Measurements from ENCODE around the gene CYFIP2. TPM values are rescaled to one million over a fixed set of nuclear protein-coding genes. Genes with fewer than 3 reads are reported as not detected.
A peak's percentile ranks its signal among the peaks of the same experiment; 100 is the strongest.

Gene CYFIP2
- total and polyA plus RNA-seq, 7 donors = 0.61 to 8.3 (median 4.9) TPM

- Histone ChIP-seq H3K27ac (peak overlapping the region; percentile 44), H3K4me1 (peaks cover 31% of the 10 kb centered on the region), H3K36me3 (ENCODE audit: insufficient read depth in 1 of 2, low read depth in 1 of 2) (no peaks in the 10 kb centered on the region), H3K4me3 (no peak overlapping the region), H3K9me3 (no peaks in the 10 kb centered on the region), H3K27me3 (ENCODE audit: insufficient read depth in 3 of 3, low read length in 2 of 3) (no peaks in the 10 kb centered on the region)
- ATAC-seq (peak; percentile 70 to 79 (median 78)), DNase-seq (no peak)
- no peak for TF ChIP-seq CTCF (IDR thresholded peaks at IDR 0.05)
- WGBS, 3 donors = 26 to 37% (median 29%) methylated on average over 4 of the region's 4 CpGs
- intact Hi-C loops (cut with DNase I) = no loop called here
These were observed 119.2 kb downstream of the CYFIP2 start for GRCh38 chr5:157384971-157385709.

GRCh38 chr5:157387041-157387563 is 121.2 kb downstream of the CYFIP2 start:
- Histone ChIP-seq H3K27me3 (ENCODE audit: insufficient read depth in 3 of 3, low read length in 2 of 3) (no peaks in the 10 kb centered on the region), H3K9me3 (no peaks in the 10 kb centered on the region), H3K4me3 (no peak overlapping the region), H3K36me3 (ENCODE audit: insufficient read depth in 1 of 2, low read depth in 1 of 2) (no peaks in the 10 kb centered on the region), H3K4me1 (peaks cover 31% of the 10 kb centered on the region), H3K27ac (peak overlapping the region; percentile 71)
- WGBS, 3 donors = 50 to 83% (median 52%) methylated on average over 1 of the region's 1 CpG
- ATAC-seq (no peak), DNase-seq (no peak)
- intact Hi-C loops (cut with DNase I) = no loop called here
- TF ChIP-seq CTCF (IDR thresholded peaks at IDR 0.05) = no peak

- DNase-seq (no peak), ATAC-seq (peak; percentile 72 to 93 (median 84))
- H3K4me1 ChIP-seq = peaks cover 31% of the 10 kb centered on the region
- H3K9me3 ChIP-seq = no peaks in the 10 kb centered on the region
- 13 to 15% (median 14%) methylated on average over 3 of the region's 3 CpGs for WGBS, 3 donors
- H3K27me3 ChIP-seq (ENCODE audit: insufficient read depth in 3 of 3, low read length in 2 of 3) = no peaks in the 10 kb centered on the region
- no peak overlapping the region for H3K4me3 ChIP-seq
- intact Hi-C loops (cut with DNase I) = no loop called here
- H3K36me3 ChIP-seq (ENCODE audit: insufficient read depth in 1 of 2, low read depth in 1 of 2) = no peaks in the 10 kb centered on the region
- H3K27ac ChIP-seq = peak overlapping the region; percentile 71
- no peak for TF ChIP-seq CTCF (IDR thresholded peaks at IDR 0.05)
These were observed 121.8 kb downstream of the CYFIP2 start for GRCh38 chr5:157387683-157388093.

GRCh38 chr5:157388111-157388710 is 122.3 kb downstream of the CYFIP2 start:
- Histone ChIP-seq H3K27me3 (ENCODE audit: insufficient read depth in 3 of 3, low read length in 2 of 3) (no peaks in the 10 kb centered on the region), H3K9me3 (no peaks in the 10 kb centered on the region), H3K36me3 (ENCODE audit: insufficient read depth in 1 of 2, low read depth in 1 of 2) (no peaks in the 10 kb centered on the region), H3K27ac (peak overlapping the region; percentile 48), H3K4me3 (no peak overlapping the region), H3K4me1 (peaks cover 28% of the 10 kb centered on the region)
- TF ChIP-seq CTCF (IDR thresholded peaks at IDR 0.05) = no peak
- no peak for DNase-seq
- peak in 3 of 4 donors; percentile 12 to 25 (median 16) for ATAC-seq
- intact Hi-C loops (cut with DNase I) = no loop called here
